Activated naive CD4-positive, alpha-beta T cell treated with anti-CD3 and anti-CD28 coated beads for 36 hours (primary cell): ENCODE results near the gene CCND1. TPM values are rescaled to one million over a fixed set of nuclear protein-coding genes. Genes with fewer than 3 reads are reported as not detected.

ENCODE experiments used
- CTCF ChIA-PET: fragments of 350-600 bp; sonication (Branson Sonifier 250); formaldehyde crosslinking; loops from one replicate; lab custom pipeline; 2021; ENCODE audit warnings: antibody characterized with exemption; lab: Charles Lee
- DNase-seq: peaks from one replicate; pipeline ENCODE4 v3.0.0-alpha.2; 2020
- H3K27ac Mint-ChIP-seq: one replicate; pipeline ENCODE4 v1.8.0; 2021; ENCODE audit warnings: mild to moderate bottlenecking, mixed read lengths
- H3K27me3 Mint-ChIP-seq: one replicate; pipeline ENCODE4 v1.8.0; 2021; ENCODE audit warnings: low read depth, mixed read lengths
- H3K36me3 Mint-ChIP-seq: one replicate; pipeline ENCODE4 v1.8.0; 2021; ENCODE audit warnings: low read depth, mixed read lengths
- H3K4me1 Mint-ChIP-seq: one replicate; pipeline ENCODE4 v1.8.0; 2021; ENCODE audit warnings: low read depth, mixed read lengths
- H3K4me3 Mint-ChIP-seq: one replicate; pipeline ENCODE4 v1.8.0; 2021; ENCODE audit warnings: mild to moderate bottlenecking, moderate library complexity, mixed read lengths
- H3K9me3 Mint-ChIP-seq: one replicate; pipeline ENCODE4 v1.8.0; 2021; ENCODE audit warnings: mixed read lengths
- intact Hi-C: fragments of 100-400 bp; cut with micrococcal nuclease; formaldehyde crosslinking; loops from one replicate; pipeline ENCODE4 v1.15.1; 2023
- total RNA-seq, 2 experiments: library from RNA; stranded (reverse); gene quantifications; one replicate each; pipeline ENCODE4 v1.2.3, GENCODE V29; 2021

Gene CCND1
- total RNA-seq, 2 experiments from 2014 or later = 0.22 to 0.74 TPM

DNA sequence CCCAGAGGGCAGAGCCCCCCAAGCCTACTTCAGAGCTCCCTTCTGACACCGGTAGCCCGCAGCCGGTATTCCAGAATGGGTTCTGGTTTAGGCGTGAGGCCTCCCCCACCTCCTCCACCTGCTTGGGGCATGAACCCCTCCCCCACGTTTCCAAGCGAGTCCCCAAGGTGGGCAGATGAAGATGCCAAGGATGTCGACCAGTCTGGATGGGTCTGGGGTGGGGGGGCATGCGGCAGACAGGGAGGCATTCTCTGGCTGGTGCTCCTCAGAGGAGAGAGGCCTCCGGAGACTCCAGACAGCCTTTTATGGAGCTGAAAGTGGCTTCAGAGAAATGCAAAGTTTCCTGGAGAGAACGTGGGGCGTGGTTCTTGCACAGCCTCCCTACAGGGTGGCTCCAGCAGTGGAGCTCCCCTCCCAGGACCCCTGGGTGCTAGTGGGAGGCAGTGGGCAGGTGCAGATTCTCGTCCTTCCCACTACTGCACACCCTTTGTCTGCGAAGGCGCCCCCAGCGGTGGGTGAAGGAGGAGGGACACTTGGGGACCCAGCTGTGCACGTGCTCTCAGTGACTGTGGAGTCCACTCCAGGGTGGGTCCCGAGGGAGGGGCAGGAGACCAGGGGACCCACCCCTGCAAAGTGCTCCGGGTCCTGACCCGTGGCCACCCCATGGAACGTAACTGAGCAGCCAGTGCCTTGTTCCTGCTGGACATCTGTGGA is 4.2 kb downstream of the CCND1 start:
- peaks cover 11% of the 10 kb centered on the region for H3K27me3 Mint-ChIP-seq
- H3K36me3 Mint-ChIP-seq = no peaks in the 10 kb centered on the region
- DNase-seq = no peak
- no peaks in the 10 kb centered on the region for H3K9me3 Mint-ChIP-seq
- no peak overlapping the region for H3K27ac Mint-ChIP-seq
- H3K4me3 Mint-ChIP-seq = no peak overlapping the region
- H3K4me1 Mint-ChIP-seq = peaks cover 13% of the 10 kb centered on the region
- intact Hi-C loops = no loop called here
- CTCF ChIA-PET = interaction anchor here (1.3 to 3.4 kb wide), 2 partner anchors 352 to 544 kb away, joined by 7 to 21 read pairs; partner anchors contain the start of gene MYEOV

- Mint-ChIP-seq H3K27me3 (peaks cover 4% of the 10 kb centered on the region), H3K36me3 (no peaks in the 10 kb centered on the region), H3K27ac (no peak overlapping the region), H3K4me1 (peaks cover 7% of the 10 kb centered on the region), H3K9me3 (no peaks in the 10 kb centered on the region), H3K4me3 (no peak overlapping the region)
- CTCF ChIA-PET = no interaction called here
- intact Hi-C loops = no loop called here
- no peak for DNase-seq
Observed at GRCh38 chr11:69645801-69646492, 5.0 kb downstream of the CCND1 start.

DNA sequence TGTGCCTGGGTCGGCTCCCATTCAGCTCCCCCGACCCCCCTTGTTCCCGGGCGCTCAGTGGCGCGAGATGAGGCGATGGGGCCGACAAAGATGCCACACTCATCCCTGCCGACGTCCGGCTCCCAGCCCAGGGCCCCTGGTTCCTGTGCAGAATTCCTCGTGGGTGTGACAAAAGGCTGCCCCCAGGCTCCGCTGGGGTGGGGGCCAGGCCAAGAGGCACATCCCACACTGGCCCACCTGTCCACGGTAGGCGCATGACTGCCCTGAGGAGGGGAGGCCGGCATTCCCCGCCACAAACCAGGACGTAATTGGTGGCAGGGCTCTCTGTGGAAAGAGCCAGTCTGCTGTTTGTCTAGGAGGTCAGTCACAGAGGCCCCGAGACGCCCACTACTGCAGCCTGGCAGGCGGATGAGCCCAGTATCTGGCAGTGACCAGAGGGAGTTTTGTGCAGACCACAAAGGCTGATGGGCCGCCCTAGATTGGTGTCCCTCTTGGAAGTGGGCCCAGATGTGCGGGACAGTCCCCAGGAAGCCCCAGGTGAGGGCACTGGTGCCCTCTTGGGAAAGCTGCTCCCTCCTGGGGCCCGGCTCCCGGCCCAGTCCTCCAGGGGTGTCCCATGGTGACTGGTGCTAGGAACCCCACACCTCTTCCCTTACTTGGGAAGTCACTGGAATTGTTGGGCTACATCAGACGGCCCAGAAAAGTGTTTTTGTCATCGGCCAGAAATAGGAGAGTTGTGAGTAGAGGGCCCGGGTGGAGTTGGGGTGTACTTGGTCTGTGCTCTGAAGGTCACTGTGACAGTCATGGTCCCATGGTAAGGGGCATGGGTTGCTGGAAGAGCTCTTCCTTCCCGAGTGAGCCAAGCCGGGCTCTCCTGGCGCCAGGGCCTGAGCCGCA is 5.8 kb downstream of the CCND1 start:
- Mint-ChIP-seq H3K9me3 (no peaks in the 10 kb centered on the region), H3K4me3 (no peak overlapping the region), H3K27me3 (no peaks in the 10 kb centered on the region), H3K27ac (no peak overlapping the region), H3K4me1 (peaks cover 2% of the 10 kb centered on the region), H3K36me3 (no peaks in the 10 kb centered on the region)
- CTCF ChIA-PET = no interaction called here
- DNase-seq = no peak
- intact Hi-C loops = no loop called here

DNA sequence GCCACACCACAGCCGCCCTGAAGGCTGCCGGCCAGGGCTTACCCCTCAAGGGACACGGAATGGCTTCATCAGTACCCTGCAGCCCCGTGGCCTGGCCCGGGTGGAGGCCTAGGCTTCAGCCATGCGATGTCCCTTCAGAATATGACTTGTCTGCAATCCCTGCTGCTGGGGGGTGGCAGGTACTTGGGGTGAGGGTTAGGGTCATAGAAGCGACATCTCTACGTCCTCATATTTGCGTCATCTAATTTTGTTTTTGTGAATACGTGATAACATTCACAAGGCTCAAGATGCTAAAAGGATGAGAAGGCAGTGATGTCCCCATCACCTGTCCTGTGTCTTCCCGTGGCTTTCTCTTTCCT is 6.4 kb downstream of the CCND1 start:
- H3K36me3 Mint-ChIP-seq = no peaks in the 10 kb centered on the region
- H3K27ac Mint-ChIP-seq = no peak overlapping the region
- CTCF ChIA-PET = no interaction called here
- peaks cover 2% of the 10 kb centered on the region for H3K4me1 Mint-ChIP-seq
- no peak overlapping the region for H3K4me3 Mint-ChIP-seq
- intact Hi-C loops = no loop called here
- no peaks in the 10 kb centered on the region for H3K27me3 Mint-ChIP-seq
- DNase-seq = no peak
- H3K9me3 Mint-ChIP-seq = no peaks in the 10 kb centered on the region

GRCh38 chr11:69647761-69648497 is 7.0 kb downstream of the CCND1 start:
- intact Hi-C loops = no loop called here
- Mint-ChIP-seq H3K36me3 (no peaks in the 10 kb centered on the region), H3K4me1 (peaks cover 2% of the 10 kb centered on the region), H3K27ac (no peak overlapping the region), H3K9me3 (no peaks in the 10 kb centered on the region), H3K4me3 (no peak overlapping the region), H3K27me3 (no peaks in the 10 kb centered on the region)
- CTCF ChIA-PET = interaction anchor here (0.6 kb wide), 1 partner anchor 668 kb away, joined by 3 read pairs; no protein-coding TSS in a partner anchor
- DNase-seq = no peak

- CTCF ChIA-PET = interaction anchor here (1.1 kb wide), 1 partner anchor 20 kb away, joined by 3 read pairs; no protein-coding TSS in a partner anchor
- Mint-ChIP-seq H3K36me3 (no peaks in the 10 kb centered on the region), H3K9me3 (no peaks in the 10 kb centered on the region), H3K4me3 (no peak overlapping the region), H3K27ac (no peak overlapping the region), H3K4me1 (no peaks in the 10 kb centered on the region), H3K27me3 (no peaks in the 10 kb centered on the region)
- intact Hi-C loops = no loop called here
- no peak for DNase-seq
Observed at GRCh38 chr11:69648679-69649575, 8.0 kb downstream of the CCND1 start.

GRCh38 chr11:69649576-69649900 is 8.6 kb downstream of the CCND1 start:
- CTCF ChIA-PET = interaction anchor here (1.1 kb wide), 1 partner anchor 20 kb away, joined by 3 read pairs; no protein-coding TSS in a partner anchor
- intact Hi-C loops = no loop called here

GRCh38 chr11:69650081-69650831 is 9.3 kb downstream of the CCND1 start:
- H3K4me3 Mint-ChIP-seq = no peak overlapping the region
- H3K27me3 Mint-ChIP-seq = no peaks in the 10 kb centered on the region
- intact Hi-C loops = no loop called here
- no peaks in the 10 kb centered on the region for H3K36me3 Mint-ChIP-seq
- no peak overlapping the region for H3K27ac Mint-ChIP-seq
- DNase-seq = no peak
- H3K4me1 Mint-ChIP-seq = no peaks in the 10 kb centered on the region
- CTCF ChIA-PET = no interaction called here
- no peaks in the 10 kb centered on the region for H3K9me3 Mint-ChIP-seq

More at GRCh38 chr11:69649576-69649900, 8.6 kb downstream of the CCND1 start:
- H3K27me3 Mint-ChIP-seq = no peaks in the 10 kb centered on the region
- no peaks in the 10 kb centered on the region for H3K36me3 Mint-ChIP-seq
- H3K4me1 Mint-ChIP-seq = no peaks in the 10 kb centered on the region
- no peak overlapping the region for H3K27ac Mint-ChIP-seq
- DNase-seq = no peak
- no peaks in the 10 kb centered on the region for H3K9me3 Mint-ChIP-seq
- no peak overlapping the region for H3K4me3 Mint-ChIP-seq

DNA sequence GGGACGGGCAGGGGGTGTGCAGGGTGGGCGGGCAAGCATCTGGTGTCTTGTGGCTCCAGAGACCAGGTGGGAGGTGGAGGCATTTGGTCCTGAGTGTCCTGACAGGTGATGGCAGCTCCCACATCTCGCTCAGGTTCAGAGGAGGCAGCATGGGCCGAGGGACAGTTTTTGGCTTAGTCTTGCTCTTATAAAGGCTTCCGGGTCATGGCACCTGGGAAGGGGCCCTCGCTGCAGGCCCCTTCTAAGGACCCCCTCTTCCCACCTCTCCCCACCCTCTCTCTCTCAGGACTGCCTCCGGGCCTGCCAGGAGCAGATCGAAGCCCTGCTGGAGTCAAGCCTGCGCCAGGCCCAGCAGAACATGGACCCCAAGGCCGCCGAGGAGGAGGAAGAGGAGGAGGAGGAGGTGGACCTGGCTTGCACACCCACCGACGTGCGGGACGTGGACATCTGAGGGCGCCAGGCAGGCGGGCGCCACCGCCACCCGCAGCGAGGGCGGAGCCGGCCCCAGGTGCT is 9.9 kb downstream of the CCND1 start:
- Mint-ChIP-seq H3K27me3 (no peaks in the 10 kb centered on the region), H3K4me1 (no peaks in the 10 kb centered on the region), H3K36me3 (no peaks in the 10 kb centered on the region), H3K4me3 (no peak overlapping the region), H3K9me3 (no peaks in the 10 kb centered on the region), H3K27ac (no peak overlapping the region)
- intact Hi-C loops = no loop called here
- DNase-seq = no peak
- CTCF ChIA-PET = no interaction called here

DNA sequence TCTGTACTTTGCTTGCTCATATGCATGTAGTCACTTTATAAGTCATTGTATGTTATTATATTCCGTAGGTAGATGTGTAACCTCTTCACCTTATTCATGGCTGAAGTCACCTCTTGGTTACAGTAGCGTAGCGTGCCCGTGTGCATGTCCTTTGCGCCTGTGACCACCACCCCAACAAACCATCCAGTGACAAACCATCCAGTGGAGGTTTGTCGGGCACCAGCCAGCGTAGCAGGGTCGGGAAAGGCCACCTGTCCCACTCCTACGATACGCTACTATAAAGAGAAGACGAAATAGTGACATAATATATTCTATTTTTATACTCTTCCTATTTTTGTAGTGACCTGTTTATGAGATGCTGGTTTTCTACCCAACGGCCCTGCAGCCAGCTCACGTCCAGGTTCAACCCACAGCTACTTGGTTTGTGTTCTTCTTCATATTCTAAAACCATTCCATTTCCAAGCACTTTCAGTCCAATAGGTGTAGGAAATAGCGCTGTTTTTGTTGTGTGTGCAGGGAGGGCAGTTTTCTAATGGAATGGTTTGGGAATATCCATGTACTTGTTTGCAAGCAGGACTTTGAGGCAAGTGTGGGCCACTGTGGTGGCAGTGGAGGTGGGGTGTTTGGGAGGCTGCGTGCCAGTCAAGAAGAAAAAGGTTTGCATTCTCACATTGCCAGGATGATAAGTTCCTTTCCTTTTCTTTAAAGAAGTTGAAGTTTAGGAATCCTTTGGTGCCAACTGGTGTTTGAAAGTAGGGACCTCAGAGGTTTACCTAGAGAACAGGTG is 11.1 kb downstream of the CCND1 start:
- Mint-ChIP-seq H3K4me3 (no peak overlapping the region), H3K27me3 (no peaks in the 10 kb centered on the region), H3K9me3 (no peaks in the 10 kb centered on the region), H3K4me1 (no peaks in the 10 kb centered on the region), H3K36me3 (no peaks in the 10 kb centered on the region), H3K27ac (no peak overlapping the region)
- DNase-seq = no peak
- CTCF ChIA-PET = no interaction called here
- intact Hi-C loops = no loop called here
